Measurements from ENCODE around the gene TMPRSS4.

Gene TMPRSS4

DNA sequence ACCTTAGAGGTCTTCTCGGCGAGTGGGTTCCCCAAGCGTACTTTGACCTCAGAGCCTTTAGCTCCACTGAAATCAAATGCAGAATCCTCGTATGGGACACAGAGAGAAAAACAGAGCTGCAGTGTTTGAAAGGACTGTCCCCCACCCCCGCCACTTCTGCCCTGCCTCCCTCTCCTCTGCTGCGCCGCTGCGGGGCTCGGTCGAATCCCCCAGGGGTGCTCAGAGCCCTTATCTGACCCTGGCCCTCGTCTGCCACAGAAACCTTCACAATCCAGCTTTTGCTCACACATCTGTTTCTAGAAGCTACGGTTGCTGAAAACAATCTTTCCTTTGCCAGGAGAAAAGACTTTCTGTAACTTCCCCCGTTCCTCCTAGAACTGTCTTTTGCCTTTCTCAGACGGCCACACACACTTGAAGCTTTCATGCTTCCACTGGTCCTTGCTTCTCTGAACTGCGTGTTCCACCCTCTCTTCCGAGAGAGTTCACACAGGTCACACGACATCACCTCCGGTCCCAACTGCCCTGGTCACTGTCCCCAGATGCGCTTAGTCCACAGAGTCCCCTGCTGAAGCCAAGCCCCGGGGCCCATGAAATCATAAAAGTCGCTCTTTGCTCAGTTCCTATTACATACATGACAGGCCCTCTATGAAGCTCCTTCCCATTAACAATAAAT is 6.1 kb downstream of the TMPRSS4 start:
- Histone ChIP-seq H3K4me1 (no peaks in the 10 kb centered on the region), H3K27me3 (peaks cover 28% of the 10 kb centered on the region), H3K36me3 (no peaks in the 10 kb centered on the region), H3K4me3 (ENCODE audit: low read depth, low read length) (no peak overlapping the region), H3K9me3 (peaks cover 11% of the 10 kb centered on the region)
- no peak for DNase-seq
- TF ChIP-seq, protein P1, sequence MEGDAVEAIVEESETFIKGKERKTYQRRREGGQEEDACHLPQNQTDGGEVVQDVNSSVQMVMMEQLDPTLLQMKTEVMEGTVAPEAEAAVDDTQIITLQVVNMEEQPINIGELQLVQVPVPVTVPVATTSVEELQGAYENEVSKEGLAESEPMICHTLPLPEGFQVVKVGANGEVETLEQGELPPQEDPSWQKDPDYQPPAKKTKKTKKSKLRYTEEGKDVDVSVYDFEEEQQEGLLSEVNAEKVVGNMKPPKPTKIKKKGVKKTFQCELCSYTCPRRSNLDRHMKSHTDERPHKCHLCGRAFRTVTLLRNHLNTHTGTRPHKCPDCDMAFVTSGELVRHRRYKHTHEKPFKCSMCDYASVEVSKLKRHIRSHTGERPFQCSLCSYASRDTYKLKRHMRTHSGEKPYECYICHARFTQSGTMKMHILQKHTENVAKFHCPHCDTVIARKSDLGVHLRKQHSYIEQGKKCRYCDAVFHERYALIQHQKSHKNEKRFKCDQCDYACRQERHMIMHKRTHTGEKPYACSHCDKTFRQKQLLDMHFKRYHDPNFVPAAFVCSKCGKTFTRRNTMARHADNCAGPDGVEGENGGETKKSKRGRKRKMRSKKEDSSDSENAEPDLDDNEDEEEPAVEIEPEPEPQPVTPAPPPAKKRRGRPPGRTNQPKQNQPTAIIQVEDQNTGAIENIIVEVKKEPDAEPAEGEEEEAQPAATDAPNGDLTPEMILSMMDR (IDR thresholded peaks at IDR 0.05; ENCODE audit: low read depth, low read length), result no peak

DNA sequence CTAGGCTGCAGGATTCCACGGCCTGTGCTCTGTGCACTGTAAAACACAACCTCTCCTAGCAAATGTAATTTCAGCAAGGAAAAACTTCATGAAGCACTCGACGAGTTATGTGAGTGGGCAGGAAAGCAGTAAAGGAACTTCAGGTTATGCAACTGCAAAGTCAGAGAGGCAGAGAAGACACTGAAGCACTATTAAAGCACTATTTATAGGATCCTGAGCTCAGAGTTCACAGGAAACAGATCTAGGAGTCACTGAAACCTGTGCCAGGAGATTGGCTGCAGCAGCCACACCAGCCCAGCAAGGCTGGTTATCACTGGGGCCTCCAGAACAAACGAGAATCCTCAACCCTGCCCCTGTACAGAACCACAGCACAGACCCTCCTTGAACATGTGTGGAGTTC is 7.4 kb downstream of the TMPRSS4 start:
- Histone ChIP-seq H3K4me3 (ENCODE audit: low read depth, low read length) (no peak overlapping the region), H3K4me1 (no peaks in the 10 kb centered on the region), H3K36me3 (no peaks in the 10 kb centered on the region), H3K27me3 (peaks cover 27% of the 10 kb centered on the region), H3K9me3 (peaks cover 11% of the 10 kb centered on the region)
- TF ChIP-seq, protein P1 (IDR thresholded peaks at IDR 0.05; ENCODE audit: low read depth, low read length), result no peak
- no peak for DNase-seq

DNA sequence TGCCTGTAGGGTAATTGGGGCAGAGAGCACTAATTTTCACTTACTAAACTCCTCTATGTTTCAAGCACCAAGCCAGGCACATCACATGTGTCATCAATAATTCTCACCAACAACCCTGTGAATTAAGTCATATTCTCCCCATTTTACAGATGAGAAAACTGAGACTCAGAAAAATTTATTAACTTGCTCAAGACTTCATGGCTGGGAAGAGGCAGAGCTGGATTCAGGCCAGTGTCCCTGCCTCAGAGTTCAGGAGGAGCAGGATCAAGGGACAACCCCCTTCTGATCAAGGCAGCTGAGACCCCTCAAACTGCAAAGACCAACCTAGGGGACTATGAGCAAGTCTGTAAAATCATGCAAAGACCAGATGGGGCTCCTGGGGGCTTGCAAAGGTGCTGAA is 7.8 kb downstream of the TMPRSS4 start:
- Histone ChIP-seq H3K9me3 (peaks cover 11% of the 10 kb centered on the region), H3K4me1 (no peaks in the 10 kb centered on the region), H3K27me3 (peaks cover 26% of the 10 kb centered on the region), H3K36me3 (no peaks in the 10 kb centered on the region), H3K4me3 (ENCODE audit: low read depth, low read length) (no peak overlapping the region)
- TF ChIP-seq, protein P1 (IDR thresholded peaks at IDR 0.05; ENCODE audit: low read depth, low read length), result no peak
- no peak for DNase-seq

GRCh38 chr11:118086913-118087768 is 10.3 kb downstream of the TMPRSS4 start, which contains the start of gene SMIM35:
SMIM35 (minus strand) TSS chr11:118086963; CDS start chr11:118086757, 206 bp downstream.
- H3K4me3 ChIP-seq (ENCODE audit: low read depth, low read length), result no peak within 1 kb of the TSS
- no peak for DNase-seq
- H3K36me3 ChIP-seq, result no peaks in the 10 kb centered on the region
- H3K27me3 ChIP-seq, result peaks cover 30% of the 10 kb centered on the region
- TF ChIP-seq, protein P1 (IDR thresholded peaks at IDR 0.05; ENCODE audit: low read depth, low read length), result no peak
- no peaks in the 10 kb centered on the region for H3K4me1 ChIP-seq
- peaks cover 11% of the 10 kb centered on the region for H3K9me3 ChIP-seq

- no peak for DNase-seq
- H3K27me3 ChIP-seq, result peaks cover 30% of the 10 kb centered on the region
- H3K4me3 ChIP-seq (ENCODE audit: low read depth, low read length), result no peak overlapping the region
- TF ChIP-seq, protein P1 (IDR thresholded peaks at IDR 0.05; ENCODE audit: low read depth, low read length), result no peak
- H3K9me3 ChIP-seq, result peaks cover 11% of the 10 kb centered on the region
- no peaks in the 10 kb centered on the region for H3K4me1 ChIP-seq
- no peaks in the 10 kb centered on the region for H3K36me3 ChIP-seq
Measured at GRCh38 chr11:118087931-118088330, 11.1 kb downstream of the TMPRSS4 start.

GRCh38 chr11:118088531-118088930 is 11.7 kb downstream of the TMPRSS4 start:
- DNase-seq, result no peak
- TF ChIP-seq, protein P1 (IDR thresholded peaks at IDR 0.05; ENCODE audit: low read depth, low read length), result no peak
- Histone ChIP-seq H3K4me1 (no peaks in the 10 kb centered on the region), H3K36me3 (no peaks in the 10 kb centered on the region), H3K27me3 (peaks cover 30% of the 10 kb centered on the region), H3K4me3 (ENCODE audit: low read depth, low read length) (no peak overlapping the region), H3K9me3 (peaks cover 11% of the 10 kb centered on the region)

Measured in BE2C (cell line).